Cardiac atrium fibroblast (primary cell): Measurements from ENCODE around the gene C5orf24. TPM values are rescaled to one million over a fixed set of nuclear protein-coding genes. Genes with fewer than 3 reads are reported as not detected.

ENCODE experiments used
- total RNA-seq: library from RNA; depleted of rRNA; stranded (reverse); fragments of >200 nt; gene quantifications from 2 replicates; pipeline ENCODE4 v1.2.3, GENCODE V29; 2015

The C5orf24 gene
- total RNA-seq = 31.6 and 40.5 TPM in 2 replicates

GRCh38 chr5:134845852-134846640, at the start of gene C5orf24:
C5orf24 (plus strand) TSS chr5:134845968; CDS start chr5:134854901, 8,933 bp downstream.

GRCh38 chr5:134873987-134874830, 28.4 kb downstream of the C5orf24 start, which contains the start of gene TXNDC15:
TXNDC15 (plus strand) TSS chr5:134874371; CDS start chr5:134874428, 57 bp downstream.

DNA sequence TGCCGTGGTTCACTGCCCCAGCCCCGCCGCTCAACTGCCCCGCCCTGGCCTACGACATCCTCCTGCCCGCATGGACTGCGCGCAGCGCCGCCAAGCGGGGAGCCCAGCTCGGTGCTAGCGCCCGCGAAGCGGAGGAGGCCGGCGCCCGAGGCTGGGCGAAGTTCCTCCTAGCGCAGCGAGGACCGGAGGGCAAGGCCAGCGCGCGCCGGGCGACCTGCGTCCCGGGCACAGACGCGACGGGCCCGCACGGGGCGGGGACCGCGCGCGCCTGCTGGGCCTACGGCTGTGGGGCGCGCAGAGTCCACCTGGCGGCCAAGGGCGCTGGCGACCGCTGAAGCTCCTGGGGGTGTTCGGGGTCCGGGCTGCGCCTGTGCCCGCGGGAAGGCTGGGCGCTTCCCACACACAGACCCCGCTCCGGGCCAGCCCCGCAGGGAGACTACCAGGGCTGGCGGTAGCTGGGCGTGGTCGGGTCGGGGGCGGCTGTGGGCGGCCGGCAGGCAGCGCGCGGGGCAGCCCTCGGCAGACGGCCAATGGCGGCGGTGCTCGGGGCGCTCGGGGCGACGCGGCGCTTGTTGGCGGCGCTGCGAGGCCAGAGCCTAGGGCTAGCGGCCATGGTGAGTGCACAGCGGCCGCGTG, 59.0 kb downstream of the C5orf24 start, which contains the start of gene PCBD2:
Gene PCBD2, plus strand, starts transcription at position 522 of the 636 bp plus-strand sequence. Its CDS starts 9 bp downstream, at position 531.

Other genes with a start within 250 kb of the C5orf24 start
- 35.4 and 38.7 TPM in 2 replicates for gene SAR1B, start 213.1 kb upstream of the C5orf24 start, total RNA-seq
- gene SEC24A, start 197.2 kb upstream of the C5orf24 start, total RNA-seq = 21.8 and 34.0 TPM in 2 replicates
- gene CAMLG, start 107.4 kb upstream of the C5orf24 start, total RNA-seq = 22.7 and 46.4 TPM in 2 replicates
- gene DDX46, start 87.2 kb upstream of the C5orf24 start, total RNA-seq = 13.9 and 15.3 TPM in 2 replicates
- 83.1 and 175 TPM in 2 replicates for gene TXNDC15, start 28.4 kb downstream of the C5orf24 start, total RNA-seq
- gene PCBD2, start 59.2 kb downstream of the C5orf24 start, total RNA-seq = 2.3 and 3.6 TPM in 2 replicates
- gene CATSPER3, start 121.9 kb downstream of the C5orf24 start, total RNA-seq = not detected in 2 replicates
- gene PITX1, start 188.3 kb downstream of the C5orf24 start, total RNA-seq = not detected in 2 replicates